CD4-positive, alpha-beta T cell treated with Interferon alpha-2 for 1 hour (primary cell): ENCODE measurements around the gene DDX50.
"Not testable (repeated sequence)": the region's sequence is repeated elsewhere in the genome, so short reads cannot be mapped to it uniquely, and the experiment has no call there.

ENCODE experiments used
- DNase-seq, 2 donors: peaks; one replicate each; pipeline ENCODE4 v3.0.0-alpha.2; 2020 to 2022

Gene DDX50

DNA sequence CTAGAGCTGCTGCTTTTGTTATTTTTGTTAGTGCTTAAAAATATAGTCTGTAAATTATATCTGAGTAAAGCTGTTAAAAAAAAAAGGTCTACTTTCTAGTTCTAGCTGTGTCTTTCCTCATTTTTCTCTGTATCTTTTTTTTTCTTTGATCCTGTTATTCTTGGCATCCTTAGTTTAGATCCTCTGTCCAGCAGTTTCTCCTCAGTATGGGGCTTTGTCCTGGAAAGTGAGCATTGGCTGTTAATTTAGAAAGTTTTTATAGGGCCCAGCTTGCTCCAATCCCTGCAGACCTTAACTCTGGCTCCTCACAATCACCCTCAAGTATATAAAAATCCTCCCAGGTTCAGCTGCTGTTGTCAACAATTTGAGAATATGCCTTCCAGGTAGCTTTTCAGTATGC lies 23.5 kb downstream of the DDX50 start:
- DNase-seq = no peak

GRCh38 chr10:68925489-68925888 lies 24.4 kb downstream of the DDX50 start:
- DNase-seq = no peak

DNA sequence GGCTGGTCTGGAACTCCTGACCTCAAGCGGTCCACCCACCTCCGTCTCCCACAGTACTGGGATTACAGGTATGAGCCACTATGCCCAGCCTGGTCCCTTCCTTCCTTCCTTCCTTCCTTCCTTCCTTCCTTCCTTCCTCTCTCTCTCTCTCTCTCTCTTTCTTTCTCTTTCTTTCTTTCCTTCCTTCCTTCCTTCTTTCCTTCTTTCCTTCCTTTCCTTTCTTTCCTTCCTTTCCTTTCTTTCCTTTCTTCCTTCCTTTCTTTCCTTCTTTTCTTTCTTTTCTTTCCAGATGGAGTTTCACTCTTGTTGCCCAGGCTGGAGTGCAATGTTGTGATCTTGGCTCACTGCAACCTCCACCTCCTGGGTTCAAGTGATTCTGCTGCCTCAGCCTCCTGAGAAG lies 28.0 kb downstream of the DDX50 start:
- DNase-seq = not testable (repeated sequence)

DNA sequence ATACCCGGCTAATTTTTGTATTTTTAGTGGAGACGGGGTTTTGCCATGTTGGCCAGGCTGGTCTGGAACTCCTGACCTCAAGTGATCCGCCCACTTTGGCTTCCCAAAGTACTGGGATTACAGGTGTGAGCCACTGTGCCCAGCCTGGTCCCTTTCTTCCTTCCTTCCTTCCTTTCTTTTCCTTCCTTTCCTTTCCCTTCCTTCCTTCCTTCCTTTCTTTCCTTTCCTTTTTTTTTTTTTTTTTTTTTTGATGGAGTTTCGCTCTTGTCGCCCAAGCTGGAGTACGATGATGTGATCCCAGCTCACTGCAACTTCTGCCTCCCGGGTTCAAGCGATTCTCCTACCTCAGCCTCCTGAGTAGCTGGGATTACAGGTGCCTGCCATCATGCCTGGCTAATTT lies 28.8 kb downstream of the DDX50 start:
- not testable (repeated sequence) for DNase-seq

DNA sequence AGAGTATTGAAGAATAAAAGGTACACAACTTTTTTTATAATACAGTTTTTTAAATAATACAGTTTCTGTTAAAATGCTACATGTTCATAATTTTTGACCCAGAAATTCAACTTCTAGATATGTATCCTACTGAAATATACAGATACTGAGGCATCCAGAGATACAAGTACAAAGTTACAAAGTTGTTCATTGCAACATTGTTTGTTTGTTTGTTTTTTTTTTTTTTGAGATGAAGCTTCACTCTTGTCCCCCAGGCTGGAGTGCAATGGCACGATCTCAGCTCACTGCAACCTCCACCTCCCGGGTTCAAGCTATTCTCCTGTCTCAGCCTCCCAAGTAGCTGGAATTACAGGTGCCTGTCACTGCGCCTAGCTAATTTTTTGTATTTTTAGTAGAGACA lies 31.7 kb downstream of the DDX50 start:
- DNase-seq = not testable (repeated sequence)

DNA sequence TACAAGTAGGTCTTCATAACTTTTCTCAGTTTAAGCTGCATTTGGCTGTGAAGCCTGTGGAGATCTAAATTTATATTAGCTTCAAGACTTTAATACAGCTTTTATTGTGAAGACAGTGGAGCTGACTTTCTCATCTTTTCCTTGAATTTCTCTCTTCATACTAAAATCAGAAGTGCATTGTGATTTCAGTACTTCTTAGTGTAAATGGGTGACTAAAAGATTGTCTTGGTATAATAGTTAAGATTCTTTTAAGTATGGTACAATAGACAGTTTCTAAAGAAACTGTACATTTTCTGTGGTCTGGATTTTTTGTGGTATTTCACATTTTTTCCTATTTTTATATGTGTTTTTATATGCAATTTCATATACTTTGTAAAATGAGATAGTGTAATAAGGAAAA lies 33.9 kb downstream of the DDX50 start:
- no peak for DNase-seq

DNA sequence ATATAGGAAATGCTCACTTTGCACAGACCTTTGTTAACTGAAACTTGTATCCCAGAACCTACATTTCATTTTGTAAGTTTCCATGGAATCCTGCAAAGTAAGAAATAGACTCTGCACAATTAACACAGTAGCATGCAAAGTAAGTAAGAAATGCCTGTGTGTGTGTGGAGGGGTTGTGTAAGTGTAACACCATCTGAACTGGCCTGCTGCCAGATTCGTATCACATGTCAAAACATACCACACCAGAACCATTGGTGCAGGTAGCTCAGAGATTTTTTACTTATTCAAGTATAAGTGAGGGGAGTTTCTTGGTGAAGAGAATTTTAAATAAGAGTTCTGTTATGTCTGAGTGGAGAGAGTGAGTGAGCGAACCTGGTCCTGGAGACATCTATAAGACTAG lies 37.0 kb downstream of the DDX50 start:
- DNase-seq = no peak

GRCh38 chr10:68938884-68939283 lies 37.8 kb downstream of the DDX50 start:
- DNase-seq = no peak

GRCh38 chr10:68940917-68941316 lies 39.8 kb downstream of the DDX50 start:
- DNase-seq = not testable (repeated sequence)

DNA sequence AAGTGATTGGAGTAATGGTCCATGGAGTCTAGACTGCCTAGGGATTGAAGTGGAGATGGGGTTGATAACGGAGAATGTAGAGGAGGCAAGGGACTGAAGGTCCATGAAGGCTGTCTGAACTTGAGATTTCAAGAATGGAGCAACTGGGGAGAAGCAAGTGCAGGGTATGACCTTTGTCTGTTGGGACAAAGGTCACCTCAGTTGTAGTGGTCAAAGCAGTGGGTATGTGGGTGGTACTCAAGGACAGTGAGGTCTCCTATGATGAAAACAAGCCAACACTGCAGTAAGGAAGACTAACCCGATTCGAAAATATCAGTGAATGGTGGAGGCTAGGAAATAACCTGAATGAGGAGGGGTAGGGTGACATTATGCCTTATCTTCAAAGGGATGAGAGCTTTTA lies 49.5 kb downstream of the DDX50 start:
- no peak for DNase-seq

DNA sequence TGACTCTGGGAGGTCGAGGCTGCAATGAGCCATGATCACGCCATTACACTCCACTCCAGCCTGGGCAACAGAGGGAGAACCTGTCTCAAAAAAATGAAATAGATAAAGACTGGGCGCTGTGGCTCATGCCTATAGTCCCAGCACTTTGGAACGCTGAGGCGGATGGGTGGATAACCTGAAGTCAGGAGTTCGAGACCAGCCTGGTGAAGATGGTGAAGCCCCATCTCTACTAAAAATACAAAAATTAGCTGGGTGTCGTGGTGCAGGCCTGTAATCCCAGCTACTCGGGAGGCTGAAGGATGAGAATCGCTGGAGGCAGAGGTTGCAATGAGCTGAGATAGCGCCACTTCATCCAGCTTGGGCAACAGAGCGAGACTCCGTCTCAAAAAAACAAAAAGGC lies 53.8 kb downstream of the DDX50 start:
- no peak for DNase-seq

- no peak for DNase-seq
Observed at GRCh38 chr10:68955355-68955831, 54.3 kb downstream of the DDX50 start.

- peak; percentile 91 to 92 for DNase-seq
Observed at GRCh38 chr10:68955832-68956532, 54.9 kb downstream of the DDX50 start, which contains the start of gene DDX21. Gene DDX21 (plus strand): TSS chr10:68956170. CDS start chr10:68956226, 56 bp downstream.

- no peak for DNase-seq
Observed at GRCh38 chr10:68957284-68957615, 56.1 kb downstream of the DDX50 start.

- no peak for DNase-seq
Observed at GRCh38 chr10:68957654-68958053, 56.5 kb downstream of the DDX50 start.

DNA sequence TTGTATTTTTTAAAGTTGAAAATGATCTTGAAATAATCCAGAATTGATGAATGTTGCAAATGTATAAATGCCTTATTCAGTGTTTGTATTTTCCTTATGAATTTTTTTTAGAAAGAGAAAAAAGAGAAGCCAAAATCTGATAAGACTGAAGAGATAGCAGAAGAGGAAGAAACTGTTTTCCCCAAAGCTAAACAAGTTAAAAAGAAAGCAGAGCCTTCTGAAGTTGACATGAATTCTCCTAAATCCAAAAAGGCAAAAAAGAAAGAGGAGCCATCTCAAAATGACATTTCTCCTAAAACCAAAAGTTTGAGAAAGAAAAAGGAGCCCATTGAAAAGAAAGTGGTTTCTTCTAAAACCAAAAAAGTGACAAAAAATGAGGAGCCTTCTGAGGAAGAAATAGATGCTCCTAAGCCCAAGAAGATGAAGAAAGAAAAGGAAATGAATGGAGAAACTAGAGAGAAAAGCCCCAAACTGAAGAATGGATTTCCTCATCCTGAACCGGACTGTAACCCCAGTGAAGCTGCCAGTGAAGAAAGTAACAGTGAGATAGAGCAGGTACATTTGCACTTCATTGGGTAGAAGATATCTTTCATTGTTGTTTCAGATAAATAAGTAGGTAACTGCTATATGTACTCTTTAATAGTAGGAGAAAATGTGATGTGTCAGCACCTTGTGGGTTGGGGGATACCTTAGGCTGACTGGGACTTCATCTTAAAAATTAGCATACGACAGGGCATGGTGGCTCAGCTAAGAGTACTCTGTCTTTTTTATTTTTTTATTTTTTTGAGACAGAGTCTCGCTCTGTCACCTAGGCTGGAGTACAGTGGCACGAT lies 58.8 kb downstream of the DDX50 start:
- no peak for DNase-seq

DNA sequence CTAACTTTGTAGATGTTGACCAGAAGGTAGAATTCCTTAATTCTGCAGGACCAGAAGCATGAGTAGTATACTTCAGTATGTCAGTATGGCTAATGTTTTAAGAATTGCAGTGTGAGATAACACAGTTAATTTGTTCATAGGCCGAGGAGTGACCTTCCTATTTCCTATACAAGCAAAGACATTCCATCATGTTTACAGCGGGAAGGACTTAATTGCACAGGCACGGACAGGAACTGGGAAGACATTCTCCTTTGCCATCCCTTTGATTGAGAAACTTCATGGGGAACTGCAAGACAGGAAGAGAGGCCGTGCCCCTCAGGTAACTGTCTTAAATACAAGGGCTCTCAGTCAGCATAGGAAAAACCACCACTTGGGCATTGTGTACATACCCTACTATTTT lies 62.0 kb downstream of the DDX50 start:
- no peak for DNase-seq

GRCh38 chr10:68973975-68974374 lies 72.9 kb downstream of the DDX50 start:
- no peak for DNase-seq

DNA sequence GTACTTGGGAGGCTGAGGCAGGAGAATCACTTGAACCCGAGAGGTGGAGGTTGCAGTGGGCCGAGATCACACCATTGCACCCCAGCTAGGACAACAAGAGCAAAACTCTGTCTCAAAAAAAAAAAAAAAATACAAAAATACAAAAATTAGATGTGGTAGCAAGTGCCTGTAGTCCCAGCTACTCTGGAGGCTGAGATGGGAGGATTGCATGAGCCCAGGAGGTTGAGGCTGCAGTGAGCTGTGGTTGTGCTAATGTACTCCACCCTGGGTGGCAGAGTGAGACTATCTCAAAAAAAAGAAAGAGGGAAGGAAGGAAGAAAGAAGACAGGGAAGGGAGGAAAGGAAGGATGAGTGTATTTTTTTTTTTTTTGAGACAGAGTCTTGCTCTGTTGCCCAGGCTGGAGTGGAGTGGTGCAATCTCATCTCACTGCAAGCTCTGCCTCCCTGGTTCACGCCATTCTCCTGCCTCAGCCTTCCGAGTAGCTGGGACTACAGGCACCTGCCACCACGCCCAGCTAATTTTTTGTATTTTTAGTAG lies 74.9 kb downstream of the DDX50 start:
- DNase-seq = not testable (repeated sequence)

GRCh38 chr10:68979738-68980137 lies 78.6 kb downstream of the DDX50 start:
- DNase-seq = not testable (repeated sequence)

DNA sequence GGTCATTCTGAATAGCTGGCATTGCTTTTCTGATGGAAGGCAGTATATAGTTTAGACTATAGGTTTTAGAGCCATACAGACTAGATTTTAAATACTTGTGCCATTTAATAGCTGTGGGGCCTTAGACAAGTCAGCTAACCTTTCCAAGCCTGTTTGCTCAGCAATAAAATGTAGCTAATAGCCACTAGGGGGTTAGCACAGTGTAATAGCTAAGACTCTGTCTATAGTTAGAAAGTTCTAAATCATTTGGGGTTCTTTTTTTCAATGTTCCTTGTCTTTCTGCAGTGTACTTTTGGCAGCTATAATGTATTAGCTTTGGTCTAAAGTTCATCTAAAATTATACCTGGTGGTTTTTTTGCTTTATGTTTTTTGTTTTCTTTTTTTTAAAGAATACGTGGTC lies 80.0 kb downstream of the DDX50 start:
- no peak for DNase-seq

- DNase-seq = no peak
Observed at GRCh38 chr10:68982389-68982788, 81.3 kb downstream of the DDX50 start.

DNA sequence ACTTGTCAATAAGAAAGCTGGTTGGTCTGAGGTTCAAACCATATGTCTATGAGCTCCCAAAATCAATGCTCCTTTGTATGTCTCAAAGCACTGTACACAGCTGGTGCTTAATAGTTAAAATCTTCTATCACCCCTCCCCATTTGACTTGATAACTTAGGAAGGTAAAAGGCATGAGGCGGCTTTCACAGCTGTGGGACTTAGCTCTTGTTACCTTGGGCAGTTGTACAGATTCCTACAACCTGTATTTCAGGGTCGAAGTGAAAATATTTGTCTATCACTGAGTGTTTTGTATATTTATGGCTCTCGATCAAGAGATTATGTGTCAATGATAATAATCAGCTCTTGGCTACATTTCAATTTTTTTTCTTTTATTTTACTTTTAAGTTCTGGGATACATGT lies 86.5 kb downstream of the DDX50 start:
- DNase-seq = no peak
